GM12801 (cell line): ENCODE data around the gene WRNIP1.

Experiments
- CTCF ChIP-seq: IDR thresholded peaks from one replicate; pipeline ENCODE4 v1.5.1; 2011; ENCODE audit warnings: control low read depth; ENCODE audit not compliant: insufficient read length; ENCODE audit errors: extremely low read depth

Gene WRNIP1

GRCh38 chr6:2744209-2744771 lies 20.9 kb upstream of the WRNIP1 start:
- TF ChIP-seq CTCF = no peak

GRCh38 chr6:2744778-2745177 lies 20.4 kb upstream of the WRNIP1 start:
- no peak for TF ChIP-seq CTCF

- no peak for TF ChIP-seq CTCF
Measured at GRCh38 chr6:2745246-2745645, 19.9 kb upstream of the WRNIP1 start.

- TF ChIP-seq CTCF = no peak
Measured at GRCh38 chr6:2746557-2747061, 18.6 kb upstream of the WRNIP1 start.

GRCh38 chr6:2748183-2748582 lies 17.0 kb upstream of the WRNIP1 start:
- TF ChIP-seq CTCF = no peak

- TF ChIP-seq CTCF = peak; percentile 89
Measured at GRCh38 chr6:2749969-2750600, 15.1 kb upstream of the WRNIP1 start.

GRCh38 chr6:2750832-2751231 lies 14.4 kb upstream of the WRNIP1 start, which contains the start of gene MYLK4:
Gene MYLK4, minus strand, starts transcription at chr6:2750922. Its CDS starts 1,628 bp downstream, at chr6:2749294.
- TF ChIP-seq CTCF = no peak
